ENCODE data around the gene S100PBP. TPM values are rescaled to one million over a fixed set of nuclear protein-coding genes. Genes with fewer than 3 reads are reported as not detected.

The S100PBP gene
- total and polyA plus RNA-seq, 2 of the 4 experiments (the other 2 are of a cell fraction) = 13.9 to 20.3 TPM

DNA sequence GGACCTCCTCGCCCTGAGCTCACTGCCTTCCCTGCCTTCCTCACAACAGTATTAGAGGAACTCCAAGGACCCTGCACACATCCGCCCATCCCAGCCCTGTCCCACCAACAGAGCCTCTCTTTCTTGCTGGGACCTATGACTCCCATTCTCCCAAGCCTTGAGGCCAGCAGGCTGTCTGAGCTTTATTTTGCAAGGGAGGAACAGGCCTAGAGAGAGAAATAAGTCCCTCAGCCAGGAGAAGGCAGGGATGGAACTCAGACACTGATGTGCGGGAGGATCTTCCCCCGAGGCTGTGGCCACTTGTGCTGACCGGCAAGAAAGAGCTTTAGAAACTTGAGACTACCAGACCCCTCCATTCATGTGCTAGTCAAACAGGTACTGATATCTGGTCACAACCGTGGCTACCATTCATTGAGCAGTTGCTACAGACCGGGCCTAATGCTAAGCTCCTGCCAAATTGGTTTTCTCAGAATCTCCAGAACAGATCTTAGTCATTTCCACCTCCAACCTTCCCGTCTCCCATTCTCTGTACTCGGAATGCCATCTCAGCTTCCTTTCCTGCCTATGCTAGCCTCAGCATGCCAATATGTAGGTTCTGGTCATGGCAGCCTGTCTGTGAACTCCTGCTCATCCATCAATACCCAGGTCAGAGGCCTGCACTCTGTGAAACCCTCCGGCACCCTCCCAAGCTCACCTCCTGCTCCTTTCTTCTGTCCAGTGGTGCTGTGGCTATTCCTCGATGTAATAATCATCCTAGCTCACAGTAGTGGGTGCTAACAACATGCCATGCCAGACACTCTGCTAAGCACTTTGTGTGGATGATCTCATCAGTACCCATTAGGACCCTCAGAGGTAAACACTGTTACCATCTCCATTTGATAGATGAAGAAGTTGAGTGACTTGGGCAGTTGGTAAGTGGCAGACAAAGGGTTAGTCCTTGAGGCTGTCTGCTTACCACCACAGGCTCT, 79.9 kb downstream of the S100PBP start:
- Histone ChIP-seq H3K56ac (ENCODE audit: extremely low read depth, insufficient read depth, low read length) (no peak overlapping the region), H3K4me1 (ENCODE audit: control insufficient read depth, insufficient read depth, low read length) (peaks cover 2% of the 10 kb centered on the region; the same call in 1 of the 2 replicates), H3K4ac (ENCODE audit: low read depth, low read length) (no peak overlapping the region), H3K36me3 (ENCODE audit: control insufficient read depth, insufficient read depth, low read length) (peaks cover 1% of the 10 kb centered on the region; the same call in 1 of the 2 replicates), H2AK5ac (ENCODE audit: low read depth, low read length) (no peak overlapping the region), H2BK15ac (ENCODE audit: low read depth, low read length) (no peak overlapping the region), H3K27me3 (ENCODE audit: control insufficient read depth, insufficient read depth, low read length) (peaks cover 7% of the 10 kb centered on the region), H4K20me1 (ENCODE audit: insufficient read depth, low read length) (no peaks in the 10 kb centered on the region), H4K5ac (ENCODE audit: low read depth, low read length) (no peak overlapping the region), H3K4me3 (ENCODE audit: insufficient read depth, low read depth, low read length) (no peak overlapping the region), H2BK20ac (ENCODE audit: low read depth, low read length) (no peak overlapping the region), H4K91ac (ENCODE audit: insufficient read depth, low read depth, low read length) (no peak overlapping the region), H3K9me3 (ENCODE audit: control insufficient read depth, insufficient read depth, low read length) (peaks cover 2% of the 10 kb centered on the region; the same call in 1 of the 2 replicates), H3K9me1 (ENCODE audit: insufficient read depth, low read length) (peaks cover 6% of the 10 kb centered on the region; the same call in 1 of the 2 replicates), H3K18ac (ENCODE audit: low read depth, low read length) (no peak overlapping the region), H3K79me1 (ENCODE audit: low read depth in 1 of 2, low read length in 2 of 2) (peaks cover 0 to 9% of the 10 kb centered on the region in 2 experiments; a peak in 1 of 4 replicates), H2BK120ac (ENCODE audit: low read depth, low read length) (no peak overlapping the region), H2AFZ (replicated peaks; ENCODE audit: low read length, poor library complexity) (no peak overlapping the region), H3K27ac (ENCODE audit: insufficient read depth, low read length) (no peak overlapping the region), H3K4me2 (ENCODE audit: low read depth, low read length) (no peak overlapping the region), H3K14ac (replicated peaks; ENCODE audit: low read depth, low read length) (no peak overlapping the region), H4K8ac (ENCODE audit: low read depth in 2 of 2, low read length in 2 of 2) (no peak overlapping the region), H2BK5ac (ENCODE audit: low read depth, low read length, poor library complexity, severe bottlenecking) (no peak overlapping the region), H3K9ac (ENCODE audit: low read depth, low read length) (no peak overlapping the region), H2AK9ac (replicated peaks; ENCODE audit: low read depth, low read length, poor library complexity) (no peak overlapping the region), H3K23ac (ENCODE audit: low read depth, low read length) (no peak overlapping the region)
- BruUV-seq (replicated peaks) = no TSS peak
- intact Hi-C loops (cut with micrococcal nuclease) (no loop called here), dilution Hi-C loops (cut with HindIII; ENCODE audit: low sequenced_read_pairs, unreplicated experiment) (no loop called here), in situ Hi-C loops (cut with MboI; ENCODE audit: low sequenced_read_pairs) (no loop called here)
- no peak for DNase-seq
- ATAC-seq (ENCODE audit: low read depth) = no peak
- WGBS, 2 experiments (ENCODE audit: extremely low coverage in 2 of 2, insufficient read length in 1 of 2) = 88% methylated on average over 7 of the region's 11 CpGs; no CpG with 5 or more reads in 1 of the 2 experiments
- TF ChIP-seq CHD1 (IDR thresholded peaks at IDR 0.05; ENCODE audit: low read depth, low read length) = no peak
- ChIA-PET CTCF (no interaction called here), POLR2A (ENCODE audit: unreplicated experiment) (interaction anchor here (0.5 kb wide), 1 partner anchor 91 kb away, joined by 3 read pairs; no protein-coding TSS in a partner anchor)
